Right lobe of liver (tissue), 4 donors: ENCODE results near the gene MAML3.

Experiments used
- POLR2A ChIP-seq: fragments of 450-650 bp; IDR thresholded peaks from one replicate; pipeline ENCODE4 v1.6.1; 2017; ENCODE audit warnings: antibody characterized with exemption, mild to moderate bottlenecking
- TF ChIP-seq, protein P1 (sequence below), 4 donors: fragments of 200-600 bp in 3 of 4; fragments of 450-650 bp in 1 of 4; IDR thresholded peaks; one replicate each; pipeline versions ENCODE4 v1.5.1 to v1.8.0; 2016 to 2022; ENCODE audit warnings: antibody characterized with exemption in 4 of 4, mild to moderate bottlenecking in 2 of 4
- donor health status: DM: no; HTN: no; CAD: no.
- donor health status: DM: no; HTN: no; CAD: no.
- donor health status: DM: no; HTN: yes; CAD: no.

DNA sequence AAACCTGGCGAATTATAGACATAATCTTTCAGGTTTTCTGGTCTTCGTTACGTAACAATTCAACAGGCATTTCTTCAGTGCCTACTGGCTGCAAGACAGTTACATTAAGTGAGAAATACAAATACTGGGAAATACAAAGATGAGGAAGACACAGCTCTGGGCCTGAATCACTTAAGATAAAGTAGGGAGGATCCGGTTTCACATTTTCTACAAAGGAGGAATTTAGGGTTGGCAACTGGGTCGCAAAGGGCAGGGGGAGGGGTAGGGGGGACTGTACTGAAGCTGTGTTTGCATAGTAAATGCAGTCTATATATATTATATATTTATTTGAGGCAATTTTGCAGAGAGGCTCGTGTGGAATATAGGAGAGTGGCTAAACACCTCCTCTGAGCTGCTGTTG, 107.4 kb downstream of the MAML3 start:
- TF ChIP-seq, protein P1, sequence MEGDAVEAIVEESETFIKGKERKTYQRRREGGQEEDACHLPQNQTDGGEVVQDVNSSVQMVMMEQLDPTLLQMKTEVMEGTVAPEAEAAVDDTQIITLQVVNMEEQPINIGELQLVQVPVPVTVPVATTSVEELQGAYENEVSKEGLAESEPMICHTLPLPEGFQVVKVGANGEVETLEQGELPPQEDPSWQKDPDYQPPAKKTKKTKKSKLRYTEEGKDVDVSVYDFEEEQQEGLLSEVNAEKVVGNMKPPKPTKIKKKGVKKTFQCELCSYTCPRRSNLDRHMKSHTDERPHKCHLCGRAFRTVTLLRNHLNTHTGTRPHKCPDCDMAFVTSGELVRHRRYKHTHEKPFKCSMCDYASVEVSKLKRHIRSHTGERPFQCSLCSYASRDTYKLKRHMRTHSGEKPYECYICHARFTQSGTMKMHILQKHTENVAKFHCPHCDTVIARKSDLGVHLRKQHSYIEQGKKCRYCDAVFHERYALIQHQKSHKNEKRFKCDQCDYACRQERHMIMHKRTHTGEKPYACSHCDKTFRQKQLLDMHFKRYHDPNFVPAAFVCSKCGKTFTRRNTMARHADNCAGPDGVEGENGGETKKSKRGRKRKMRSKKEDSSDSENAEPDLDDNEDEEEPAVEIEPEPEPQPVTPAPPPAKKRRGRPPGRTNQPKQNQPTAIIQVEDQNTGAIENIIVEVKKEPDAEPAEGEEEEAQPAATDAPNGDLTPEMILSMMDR (IDR thresholded peaks at IDR 0.05) = no peak
- TF ChIP-seq POLR2A = no peak
